NCI-H510A treated with DMSO at 0.1 percent for 48 hours (cell line): Measurements from ENCODE around the gene CDH8.

Experiments used
- DNase-seq: peaks from one replicate; lab custom pipeline; 2025; lab: John Stamatoyannopoulos, UW

CDH8 gene

DNA sequence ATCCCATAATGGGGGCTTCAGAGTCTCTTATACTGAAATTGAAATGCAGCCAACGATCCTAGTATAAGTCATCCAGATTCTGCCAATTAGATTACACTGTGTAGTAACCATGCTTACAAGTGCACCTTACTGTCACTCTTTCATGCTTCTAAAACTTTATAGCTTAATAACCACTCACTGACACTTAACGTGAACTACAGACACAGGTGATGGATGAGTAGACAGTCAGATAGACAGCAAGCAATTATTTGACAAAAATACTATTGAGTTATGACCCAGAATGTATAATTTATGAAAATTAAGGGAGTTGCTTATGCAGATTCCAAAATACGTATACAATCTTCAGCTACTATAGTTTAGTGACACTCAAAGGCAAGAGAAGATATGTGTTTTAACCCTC is 6.3 kb downstream of the CDH8 start:
- no peak for DNase-seq

DNA sequence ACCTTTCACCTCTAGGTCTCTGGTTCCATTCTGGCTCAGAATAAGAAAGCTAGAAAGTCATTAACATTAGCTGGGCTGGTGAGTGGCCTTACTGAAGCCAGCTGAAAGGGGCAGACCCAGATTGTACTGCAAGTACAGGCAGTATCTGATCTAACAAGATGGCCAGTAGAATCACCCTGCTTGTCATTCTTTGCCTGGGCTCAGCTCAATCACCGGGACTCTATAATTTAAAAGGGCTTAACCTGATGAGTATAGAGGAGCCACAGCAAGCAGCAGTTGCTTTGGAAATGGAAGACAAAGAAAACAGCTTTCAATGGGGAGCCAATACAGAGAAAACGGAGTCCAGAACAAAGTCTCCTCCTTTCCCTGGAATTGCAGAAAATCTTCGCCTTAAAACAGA is 13.6 kb downstream of the CDH8 start:
- DNase-seq, result no peak

DNA sequence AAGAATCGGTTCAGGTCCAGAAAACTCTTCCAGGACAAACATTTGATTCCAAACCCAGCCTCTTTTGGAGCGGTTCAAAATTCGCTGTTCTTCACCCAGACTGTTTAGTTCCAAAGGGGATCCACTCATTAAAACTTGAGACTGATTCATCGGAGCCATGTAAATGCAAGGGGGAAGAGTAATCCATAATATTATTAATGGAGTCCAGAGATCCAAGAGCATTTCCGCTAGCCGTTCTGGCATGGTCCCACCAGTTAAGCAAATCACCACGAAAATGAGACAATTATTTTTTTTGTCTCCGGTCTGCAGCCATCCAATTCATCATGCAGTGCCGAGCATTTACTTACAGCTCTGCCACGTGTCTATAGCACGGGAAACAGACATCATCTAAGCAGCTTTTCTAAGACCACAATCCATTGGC is 15.1 kb downstream of the CDH8 start:
- no peak for DNase-seq

DNA sequence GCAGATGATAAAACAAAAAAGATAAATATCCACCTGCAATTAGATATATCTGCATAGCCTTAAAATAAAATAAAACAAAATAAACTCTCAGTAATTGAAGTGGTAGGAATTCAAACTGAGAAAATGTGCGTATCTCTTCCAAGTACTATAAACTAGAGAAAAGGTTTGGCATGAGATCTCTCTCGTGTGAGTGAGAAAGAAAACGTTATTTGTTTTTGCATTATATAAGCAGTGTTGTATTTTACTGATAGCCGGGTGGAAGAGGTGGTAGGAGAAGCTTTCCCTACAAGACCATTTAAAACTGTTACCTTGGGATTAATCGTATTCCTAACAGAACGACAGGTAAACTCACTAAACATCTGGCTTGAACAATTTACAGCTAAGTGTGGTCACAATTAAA is 15.6 kb downstream of the CDH8 start:
- no peak for DNase-seq

DNA sequence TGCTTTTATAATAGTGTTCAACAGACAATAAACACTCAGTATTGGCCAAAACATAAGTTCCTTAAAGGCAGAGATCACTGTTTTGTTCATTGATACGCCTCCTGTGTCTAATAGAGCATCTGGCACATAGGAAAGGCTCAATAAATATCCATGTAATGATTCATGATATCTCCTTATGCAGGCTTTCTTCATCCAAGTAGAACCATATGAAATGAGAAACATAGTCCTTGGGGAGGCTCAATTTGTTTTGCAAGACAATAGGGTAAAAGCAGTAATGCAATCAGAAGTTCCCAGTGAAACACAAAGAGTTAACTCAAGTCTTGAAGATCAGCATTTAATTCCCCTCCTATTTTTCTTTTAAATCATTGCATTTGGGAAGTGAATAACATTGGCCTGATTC is 16.4 kb downstream of the CDH8 start:
- no peak for DNase-seq

DNA sequence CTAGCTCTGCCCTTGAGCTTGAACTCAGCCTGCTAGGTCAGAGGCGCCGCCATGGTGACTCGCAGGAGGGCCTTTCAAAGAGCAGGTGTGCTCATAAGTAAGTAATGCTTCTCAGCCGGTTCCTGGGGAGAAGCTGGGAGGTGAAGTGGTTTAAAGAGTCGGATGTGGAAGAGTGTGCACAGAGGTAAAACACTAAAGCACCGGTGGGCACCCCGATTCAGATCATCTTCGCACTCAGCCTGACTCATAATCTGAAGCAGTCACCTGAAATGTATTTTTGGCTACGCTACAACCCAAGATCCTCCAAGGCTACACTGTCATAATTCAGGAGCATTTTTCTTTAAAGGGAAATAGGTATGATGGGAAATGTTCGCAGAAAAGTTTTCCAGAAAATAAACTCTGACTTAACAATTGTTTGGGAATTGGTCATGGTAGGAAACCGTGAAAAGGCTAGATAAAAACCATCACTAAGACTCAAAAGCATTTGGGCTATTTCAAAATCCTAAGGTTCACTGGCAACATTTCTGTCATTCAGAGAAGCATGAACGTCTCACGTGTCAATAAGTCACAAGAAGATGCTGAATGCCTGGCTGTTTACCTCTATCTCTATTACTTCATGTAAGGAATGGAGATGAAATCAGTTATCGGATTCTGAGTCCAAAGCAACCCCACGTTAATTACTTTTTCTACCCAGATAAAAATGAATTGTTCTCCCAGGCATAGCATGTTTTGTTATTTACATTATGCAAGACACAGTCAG is 17.8 kb downstream of the CDH8 start:
- DNase-seq, result peak; percentile 10

DNA sequence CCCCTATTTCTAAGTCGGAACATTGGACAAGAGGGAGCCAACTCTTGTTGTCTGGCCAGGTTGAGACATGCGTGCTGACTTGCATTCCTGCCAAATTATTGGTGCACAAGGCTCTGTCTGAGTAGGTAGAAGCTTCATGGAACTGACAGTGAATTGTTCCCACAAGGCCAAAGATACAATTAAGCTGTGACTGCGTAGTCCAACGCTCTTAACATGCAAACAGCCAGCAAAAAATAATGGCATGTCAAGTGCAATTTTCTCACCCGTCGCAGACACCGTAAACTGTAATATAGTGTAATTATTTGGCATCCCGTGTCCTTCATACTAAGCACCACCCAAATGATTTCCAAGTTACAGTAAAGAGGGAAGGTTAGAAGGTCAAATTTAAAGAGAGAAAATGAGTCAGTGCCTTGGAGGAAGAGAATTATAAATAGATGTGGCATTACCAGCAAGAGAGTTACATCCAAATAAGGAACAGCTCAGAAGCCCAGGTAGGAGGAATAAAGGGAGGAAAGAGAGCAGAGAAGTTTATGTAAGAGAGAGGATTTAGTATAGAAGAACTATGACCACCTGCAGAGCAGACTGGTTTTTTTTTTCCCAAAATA is 21.8 kb downstream of the CDH8 start:
- DNase-seq, result no peak

DNA sequence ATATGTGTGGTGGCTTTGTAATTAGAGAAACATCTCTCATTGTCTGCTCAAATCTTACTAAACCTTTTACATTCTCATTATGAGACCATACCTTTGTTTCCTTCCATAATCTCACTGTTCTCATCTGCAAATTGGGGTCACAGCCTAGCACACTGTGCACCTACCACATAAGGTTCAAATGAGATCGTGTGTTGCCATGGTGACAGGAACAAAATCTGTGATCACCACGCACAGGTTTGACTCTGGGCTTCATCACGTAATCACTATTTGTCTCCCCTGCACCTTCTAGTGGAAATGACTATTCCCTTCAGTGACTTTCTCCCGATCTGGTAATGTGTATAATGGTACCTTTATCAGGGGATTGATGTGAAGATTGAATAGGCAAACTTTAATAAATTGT is 26.1 kb downstream of the CDH8 start:
- no peak for DNase-seq

DNA sequence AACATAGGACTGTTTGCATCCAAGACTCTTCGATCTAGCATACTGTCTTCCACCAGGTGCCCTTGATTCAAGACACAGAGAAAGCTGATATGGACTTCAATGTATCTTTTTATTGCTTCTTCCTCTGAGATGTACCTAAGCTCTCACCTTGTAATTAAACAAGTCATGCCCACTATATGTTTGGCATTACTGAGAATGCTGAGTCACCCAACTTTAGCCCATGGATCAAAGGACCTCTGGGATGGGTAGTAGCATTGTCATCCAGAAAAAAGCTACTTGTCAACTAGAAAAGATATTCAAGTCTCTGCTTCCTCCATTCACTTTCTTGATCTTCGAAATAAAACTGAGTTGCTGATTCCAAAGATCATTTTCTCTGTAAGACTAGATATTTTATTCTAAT is 37.8 kb downstream of the CDH8 start:
- DNase-seq, result no peak

DNA sequence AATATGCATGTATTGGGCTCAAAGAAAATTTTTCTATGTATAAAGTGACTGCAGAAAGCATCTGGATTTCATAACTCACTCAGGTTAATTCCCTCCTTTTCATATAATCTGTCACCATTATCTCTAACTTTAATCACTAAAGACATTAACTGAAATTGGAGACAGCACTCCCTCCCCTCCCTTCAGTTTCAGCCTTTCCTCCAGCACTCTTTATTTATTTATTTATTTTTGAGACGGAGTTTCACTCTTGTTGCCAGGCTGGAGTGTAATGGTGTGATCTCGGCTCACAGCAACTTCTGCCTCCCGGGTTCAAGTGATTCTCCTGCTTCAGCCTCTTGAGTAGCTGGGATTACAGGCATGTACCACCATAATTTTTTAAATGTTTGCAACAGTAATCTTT is 43.1 kb downstream of the CDH8 start:
- no peak for DNase-seq

DNA sequence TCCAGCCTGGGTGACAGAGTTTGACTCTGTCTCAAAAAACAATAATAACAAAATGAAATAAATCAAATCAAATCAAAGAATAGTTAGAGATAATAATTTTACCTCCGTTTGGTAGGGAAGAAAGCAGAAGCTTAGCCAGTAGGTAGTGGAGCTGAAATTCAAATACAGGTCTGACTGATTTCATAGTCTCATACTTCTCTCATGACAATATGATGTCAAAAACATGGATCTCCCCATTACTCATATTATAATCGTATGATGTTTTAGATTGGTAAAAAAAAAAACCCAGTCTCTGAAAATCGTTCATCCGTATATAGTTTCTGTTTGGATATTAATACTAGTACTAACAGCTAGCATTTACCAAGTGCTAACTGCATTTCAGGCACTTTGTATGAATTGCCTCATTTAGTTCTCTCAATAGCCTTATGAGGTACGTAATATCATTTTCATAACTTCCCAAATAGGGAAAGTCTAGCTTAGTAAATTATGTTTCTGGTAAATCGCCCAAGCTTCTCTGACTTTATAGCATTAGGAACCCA is 48.7 kb downstream of the CDH8 start:
- no peak for DNase-seq

DNA sequence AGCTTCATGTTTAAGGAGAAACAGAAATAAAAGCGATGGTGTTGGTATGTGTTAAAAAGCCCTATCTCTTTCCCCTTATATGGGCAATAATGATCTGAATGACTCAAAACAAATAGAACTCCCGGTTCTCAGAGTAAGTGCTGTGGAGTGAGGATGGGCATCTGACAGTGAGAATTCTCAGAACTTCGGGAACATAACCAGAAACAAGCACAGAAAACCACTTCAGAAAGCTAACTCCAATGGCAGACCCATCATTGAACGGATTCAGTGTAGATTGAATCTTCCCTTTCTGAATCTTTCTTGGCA is 67.2 kb downstream of the CDH8 start:
- no peak for DNase-seq

DNA sequence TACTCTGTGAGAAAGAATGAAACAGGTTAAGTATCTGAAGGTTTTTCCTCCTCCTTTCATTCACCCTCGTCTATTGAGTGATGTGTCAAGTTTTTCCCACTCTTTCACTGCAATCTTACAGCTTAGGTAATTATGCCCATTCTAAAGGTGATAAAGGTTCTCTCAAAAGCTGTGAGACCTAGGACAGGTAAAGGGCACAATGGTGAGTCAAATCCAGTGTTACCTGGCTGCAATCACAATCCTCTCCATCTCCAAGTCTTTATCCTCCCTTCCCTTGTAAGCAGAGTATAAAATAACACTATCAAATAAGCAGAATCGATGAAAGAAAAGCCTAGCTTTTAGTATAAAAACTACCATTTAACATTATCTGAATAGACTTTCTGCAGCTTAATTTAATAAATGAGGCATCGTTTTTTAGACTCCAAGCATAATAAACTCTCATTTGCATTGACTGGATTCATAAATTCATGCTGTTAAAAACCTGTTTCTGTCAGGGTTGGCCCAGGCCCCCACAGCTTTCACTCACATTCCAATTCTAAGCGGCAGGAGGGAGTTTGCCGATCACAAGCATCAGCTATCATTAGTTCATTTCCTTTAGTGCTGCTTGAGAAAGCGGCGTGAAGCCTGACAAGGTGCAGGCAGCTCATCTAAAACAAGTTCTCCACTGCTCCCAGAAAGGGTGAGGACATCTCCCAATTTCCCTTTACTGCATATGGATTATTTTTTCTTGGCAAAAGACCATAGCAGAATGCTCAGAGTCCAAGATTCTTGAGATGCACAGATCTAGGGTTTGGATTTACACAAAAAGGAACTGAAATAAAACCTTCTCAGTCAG is 67.8 kb downstream of the CDH8 start:
- no peak for DNase-seq

DNA sequence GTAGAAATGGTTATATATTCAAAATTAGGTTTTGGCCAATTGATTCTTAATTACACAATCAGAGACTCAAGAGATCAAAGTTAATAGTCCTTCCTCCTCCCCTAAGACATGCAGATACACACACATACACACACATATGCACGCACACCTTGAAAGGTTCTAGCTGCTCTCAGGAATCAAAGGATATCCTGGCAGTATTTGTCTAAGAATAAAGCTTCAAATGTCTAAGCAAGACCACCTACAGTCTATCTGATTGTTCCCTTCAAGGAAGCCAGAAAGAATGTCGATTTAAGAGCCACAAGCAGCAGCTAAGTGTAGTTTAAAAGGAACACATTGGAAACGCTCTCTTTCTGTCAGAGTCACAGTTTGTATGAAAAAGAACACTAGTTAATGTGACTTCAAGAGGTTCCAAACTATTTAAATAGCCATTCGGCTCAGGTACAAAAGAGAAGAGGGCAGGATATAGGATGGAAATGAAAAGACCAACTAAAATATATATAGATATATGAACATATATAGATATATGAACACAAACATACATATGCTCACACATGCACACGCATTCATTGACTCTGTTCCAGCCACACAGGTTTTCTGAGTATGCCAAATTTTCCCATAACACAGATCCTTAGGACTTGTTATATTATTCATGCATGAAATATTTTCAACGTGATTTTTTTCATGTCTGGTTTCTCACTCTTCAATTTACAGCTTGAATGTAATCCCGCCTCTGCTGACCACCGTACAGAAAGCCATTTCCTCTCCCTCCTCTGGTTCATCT is 79.0 kb downstream of the CDH8 start:
- no peak for DNase-seq

DNA sequence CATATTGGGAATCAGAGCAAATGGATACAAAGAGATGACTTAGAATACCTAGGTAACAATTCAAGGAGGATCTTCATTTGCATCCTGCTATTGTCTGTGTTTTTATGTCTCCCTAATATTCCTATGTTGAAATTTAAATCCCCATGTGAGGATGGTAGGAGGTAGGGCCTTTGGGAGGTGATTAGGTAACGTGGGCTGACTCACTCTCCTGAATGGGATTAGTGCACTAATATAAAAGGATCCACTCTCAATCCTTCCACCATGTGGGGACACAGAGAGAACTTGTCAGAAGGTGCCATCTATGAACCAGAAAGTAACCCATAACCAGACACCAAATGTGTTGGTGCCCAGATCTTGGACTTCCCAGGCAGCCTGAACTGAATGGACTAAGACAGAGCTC is 83.4 kb downstream of the CDH8 start:
- DNase-seq, result no peak

DNA sequence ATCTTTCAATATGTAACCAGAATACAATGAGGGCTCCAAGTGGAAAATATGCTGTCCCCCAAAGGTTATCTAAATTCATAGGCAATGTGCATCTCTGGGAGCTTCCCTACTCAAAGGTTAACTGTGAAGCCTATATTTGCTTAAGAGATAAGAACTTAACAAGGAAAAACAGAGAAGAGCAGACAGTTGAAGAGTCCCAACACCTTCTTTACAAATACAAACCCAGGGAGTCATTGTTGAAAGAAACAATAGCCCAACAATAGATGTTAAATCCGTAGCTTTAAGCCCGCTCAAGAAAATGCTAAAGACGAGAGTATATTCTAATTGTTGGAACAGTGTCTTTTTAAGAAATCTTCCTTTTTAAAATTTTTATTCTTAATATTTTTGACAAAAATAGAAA is 87.8 kb downstream of the CDH8 start:
- no peak for DNase-seq

DNA sequence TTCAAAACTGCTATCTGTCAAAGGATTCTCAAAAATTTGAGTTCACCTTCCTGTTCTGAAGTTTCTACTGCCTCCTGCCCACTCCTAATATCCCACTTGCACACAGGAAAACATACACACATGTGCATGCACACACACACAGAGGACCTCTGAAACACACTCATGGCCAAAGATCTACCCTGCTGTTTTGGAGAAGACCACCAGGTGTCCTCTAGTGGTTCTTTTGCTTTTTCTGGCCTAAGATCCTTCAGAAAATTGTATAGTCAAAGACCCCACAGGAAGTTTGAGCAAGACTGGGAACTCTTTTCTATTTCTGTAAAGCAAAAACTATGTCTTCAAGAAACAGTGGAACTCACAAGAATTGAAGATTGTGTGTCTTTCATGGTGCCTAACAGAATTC is 90.2 kb downstream of the CDH8 start:
- DNase-seq, result no peak

DNA sequence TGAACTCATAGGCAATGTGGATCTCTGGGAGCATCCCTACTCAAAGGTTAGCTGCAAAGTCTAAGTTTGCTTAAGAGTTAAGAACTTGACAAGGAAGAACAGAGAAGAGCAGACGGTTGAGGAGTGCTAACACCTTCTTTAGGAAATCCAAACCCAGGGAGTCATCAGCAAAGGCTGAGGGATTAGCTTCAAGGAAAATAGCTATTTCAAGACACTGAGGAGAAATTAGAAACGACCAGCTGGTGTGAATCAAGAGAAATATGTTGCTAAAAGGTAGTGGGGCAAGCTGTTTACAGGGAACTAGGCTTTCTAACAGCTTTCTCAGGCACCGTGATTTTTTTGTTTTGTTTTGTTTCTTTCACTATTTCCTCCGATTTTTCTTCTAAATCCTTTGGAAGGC is 90.7 kb downstream of the CDH8 start:
- DNase-seq, result no peak

DNA sequence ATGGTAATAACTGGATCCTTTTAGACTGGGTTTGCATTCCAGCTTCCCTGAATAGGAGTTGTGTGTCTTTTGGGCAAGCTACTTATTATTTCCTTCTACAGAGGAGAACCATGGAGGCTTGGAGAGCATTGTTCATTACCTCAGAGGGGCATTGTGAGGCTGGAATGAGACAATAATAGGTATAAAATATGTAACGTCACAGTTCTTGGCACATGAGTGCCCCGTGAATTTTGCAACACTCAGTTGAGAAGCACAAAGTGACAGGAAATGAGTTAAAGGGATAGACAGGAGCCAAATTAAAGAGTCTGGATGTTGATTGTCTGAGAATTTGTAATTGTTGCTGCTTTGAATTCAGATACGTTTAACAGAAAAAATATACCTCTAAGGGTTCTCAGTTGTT is 92.2 kb downstream of the CDH8 start:
- DNase-seq, result no peak

DNA sequence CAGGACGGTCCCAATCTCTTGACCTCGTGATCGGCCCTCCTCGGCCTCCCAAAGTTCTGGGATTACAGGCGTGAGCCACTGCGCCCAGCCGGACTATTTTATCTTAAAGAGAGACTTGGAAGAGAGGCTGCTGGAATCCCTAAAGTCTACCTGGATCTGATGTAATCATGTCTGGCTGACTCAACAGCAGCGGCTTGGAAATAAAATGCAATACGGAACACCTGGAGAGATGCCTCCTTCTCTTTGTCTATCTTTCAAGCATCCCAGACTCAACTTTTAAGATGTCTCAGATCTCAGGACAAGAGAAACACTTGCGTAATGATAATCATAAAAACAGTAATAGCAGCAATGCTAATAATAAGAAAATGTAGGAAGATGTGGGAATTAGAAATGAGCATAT is 95.6 kb downstream of the CDH8 start:
- no peak for DNase-seq

DNA sequence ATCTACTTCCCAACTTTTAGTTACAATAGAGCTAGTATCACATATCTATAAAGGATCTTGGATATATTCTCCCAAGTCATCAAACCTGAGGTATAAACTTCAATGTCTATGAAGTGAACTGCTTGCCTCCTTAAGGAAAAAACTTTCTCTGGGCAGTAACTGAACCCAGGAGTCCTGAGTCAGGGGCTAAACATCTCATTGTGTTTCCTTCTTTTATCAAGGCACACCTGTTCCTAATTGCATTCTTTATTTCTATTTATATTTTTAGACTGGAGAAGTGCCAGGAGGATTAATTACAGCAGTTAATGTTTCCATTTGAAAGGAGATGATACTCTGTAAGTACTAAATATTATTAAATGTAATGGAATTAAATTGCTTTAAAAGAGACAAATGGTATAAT is 98.6 kb downstream of the CDH8 start:
- no peak for DNase-seq

DNA sequence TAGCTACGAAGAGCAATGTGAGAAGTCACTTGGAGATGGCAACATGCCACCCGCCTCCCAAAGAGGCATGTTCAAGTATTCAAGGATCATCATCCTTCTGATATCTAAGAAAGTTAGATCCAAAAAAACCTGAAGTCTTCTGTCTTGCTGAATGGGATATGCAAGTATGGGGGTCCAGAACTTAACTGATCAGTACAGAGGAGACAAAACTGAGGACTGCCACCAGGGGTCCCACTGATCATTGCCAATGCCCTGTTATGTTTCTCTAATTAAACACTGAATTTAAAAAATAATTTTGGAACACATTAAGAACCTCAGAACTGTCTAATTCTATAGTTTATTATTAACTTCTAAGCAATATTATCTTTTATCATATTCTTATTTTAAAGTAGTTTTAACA is 99.7 kb downstream of the CDH8 start:
- DNase-seq, result no peak
